ENCODE measurements around the gene PSEN2. TPM values are rescaled to one million over a fixed set of nuclear protein-coding genes. Genes with fewer than 3 reads are reported as not detected.

PSEN2 gene
- total and polyA plus RNA-seq, 2 of the 8 experiments (the other 6 are each of a cell fraction or from before 2014, with no cell fraction given), result 22.9 to 29.0 TPM

DNA sequence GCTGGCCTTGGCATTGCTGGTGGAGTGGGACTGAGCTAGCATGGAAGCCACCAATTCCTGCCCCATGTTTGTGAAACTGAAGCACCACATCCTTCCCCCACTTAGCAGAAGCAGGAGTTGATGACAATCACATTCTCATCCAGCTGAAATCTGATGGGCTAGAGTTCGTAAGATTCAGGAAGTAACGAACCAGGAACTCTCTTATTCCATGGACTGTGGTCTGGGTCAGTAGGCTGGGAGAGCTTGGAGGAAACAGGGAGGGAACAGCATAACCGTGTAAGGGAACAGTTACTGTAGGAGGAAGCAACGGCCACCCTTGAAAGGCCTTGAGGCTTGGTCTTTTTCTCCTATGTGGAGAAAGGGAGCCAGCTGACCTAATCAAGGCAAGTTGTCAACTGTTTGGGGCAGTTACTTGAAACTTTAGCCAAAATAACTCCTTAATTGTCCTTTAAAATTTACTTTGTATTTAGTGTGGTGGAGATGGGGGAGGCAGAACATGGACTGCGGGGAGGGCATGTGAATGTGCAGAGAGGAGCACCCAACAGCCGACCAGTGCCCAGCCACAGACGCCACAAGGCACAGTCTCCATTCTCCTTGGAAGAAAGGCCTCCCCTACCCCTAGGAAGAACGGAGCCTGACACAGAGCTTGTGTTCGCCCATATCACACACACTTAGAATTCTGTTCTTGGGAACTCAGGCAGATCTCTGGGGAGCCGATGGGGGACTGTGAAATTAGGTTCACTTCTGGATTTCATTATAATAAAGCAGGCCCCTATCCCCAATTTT, 67.7 kb downstream of the PSEN2 start:
- 90% methylated on average over 10 of the region's 10 CpGs; no CpG with 5 or more reads in 1 of the 2 experiments for WGBS, 2 experiments (ENCODE audit: extremely low coverage in 1 of 2, insufficient coverage in 1 of 2, insufficient read length in 1 of 2, insufficient replicate concordance in 2 of 2, low coverage in 1 of 2, low lambda C conversion rate in 2 of 2, missing lambda C conversion rate in 1 of 2)
- H3K79me1 ChIP-seq (ENCODE audit: low read depth, low read length), result peaks cover 4% of the 10 kb centered on the region; the same call in 1 of the 2 replicates
- H3K23me2 ChIP-seq (ENCODE audit: low read depth, low read length), result peaks cover 9% of the 10 kb centered on the region
- no peaks in the 10 kb centered on the region for H3K9me3 ChIP-seq (ENCODE audit: insufficient read depth in 2 of 2, low read depth in 1 of 2, low read length in 1 of 2)
- no peak overlapping the region for H3K56ac ChIP-seq (replicated peaks; ENCODE audit: insufficient read length, low read depth, low read length)
- no peak overlapping the region for H3K18ac ChIP-seq (ENCODE audit: extremely low read depth, low read length)
- H4K20me1 ChIP-seq (replicated peaks in 1 of 2; ENCODE audit: control insufficient read depth in 1 of 2, insufficient read depth in 2 of 2, low read length in 2 of 2), result no peaks in the 10 kb centered on the region
- no peak overlapping the region for H3K4me3 ChIP-seq (ENCODE audit: extremely low read depth in 1 of 4, insufficient read depth in 2 of 4, low read depth in 3 of 4, low read length in 4 of 4)
- peak overlapping the region; percentile 8; the same call in 1 of the 2 replicates for H2AFZ ChIP-seq (ENCODE audit: low read length)
- peak overlapping the region in 1 of 2 experiments; percentile 68; a peak in 1 of 4 replicates for H3K4me2 ChIP-seq (ENCODE audit: insufficient read depth in 1 of 2, low read depth in 2 of 2, low read length in 2 of 2)
- H2BK120ac ChIP-seq (replicated peaks; ENCODE audit: low read depth, low read length), result no peak overlapping the region
- no peak overlapping the region for H4K5ac ChIP-seq (ENCODE audit: insufficient read length, low read depth, low read length)
- no peak overlapping the region for H2BK20ac ChIP-seq (ENCODE audit: low read length)
- ChIA-PET CTCF (ENCODE audit: partially characterized antibody) (interaction anchor here (1.6 to 1.9 kb wide), 2 partner anchors 25 to 26 kb away, joined by 4 to 9 read pairs; no protein-coding TSS in a partner anchor), POLR2A (ENCODE audit: partially characterized antibody) (interaction anchor here (0.6 to 3.6 kb wide), 3 partner anchors 12 to 1119 kb away, joined by 3 to 18 read pairs (median 3); no protein-coding TSS in a partner anchor)
- H3K4me1 ChIP-seq (replicated peaks in 1 of 4; ENCODE audit: control insufficient read depth in 3 of 4, insufficient read depth in 4 of 4, low read length in 3 of 4), result peaks cover 2 to 6% (median 4%) of the 10 kb centered on the region in 4 experiments
- TF ChIP-seq SP2 (IDR thresholded peaks at IDR 0.05; ENCODE audit: low read length) (no peak), SUZ12 (IDR thresholded peaks at IDR 0.05; ENCODE audit: low read length) (no peak), TAF1 (IDR thresholded peaks at IDR 0.05; ENCODE audit: low read depth, low read length) (no peak), SP4 (IDR thresholded peaks at IDR 0.05; ENCODE audit: low read length) (no peak)
- no peaks in the 10 kb centered on the region for H3K36me3 ChIP-seq (ENCODE audit: control insufficient read depth in 2 of 4, insufficient read depth in 4 of 4, low read length in 3 of 4)
- peaks cover 0 to 2% (median 0%) of the 10 kb centered on the region in 4 experiments; a peak in 3 of 7 replicates for H3K27me3 ChIP-seq (replicated peaks in 1 of 4; ENCODE audit: control insufficient read depth in 3 of 4, extremely low read depth in 1 of 4, insufficient read depth in 3 of 4, low read length in 3 of 4)
- H3K9ac ChIP-seq (replicated peaks in 1 of 4; ENCODE audit: extremely low read depth in 1 of 4, low read depth in 3 of 4, low read length in 3 of 4), result no peak overlapping the region
- H4K8ac ChIP-seq (ENCODE audit: extremely low read depth, insufficient read depth, low read length), result no peak overlapping the region
- no peak overlapping the region for H3K27ac ChIP-seq (ENCODE audit: low read depth, low read length)
- peaks cover 0 to 23% of the 10 kb centered on the region in 2 experiments; a peak in 2 of 4 replicates for H3K79me2 ChIP-seq (ENCODE audit: control insufficient read depth in 1 of 2, insufficient read depth in 2 of 2, low read length in 2 of 2)
- no peak for FAIRE-seq
- H2BK5ac ChIP-seq (ENCODE audit: low read depth, low read length), result no peak overlapping the region
- no peak overlapping the region for H3K23ac ChIP-seq (ENCODE audit: insufficient read length)
- H2BK12ac ChIP-seq (ENCODE audit: low read depth, low read length), result peak overlapping the region; percentile 0; the same call in 1 of the 2 replicates
- H3K14ac ChIP-seq (ENCODE audit: insufficient read length), result no peak overlapping the region
- no peak for DNase-seq (ENCODE audit: low read depth in 1 of 2, low spot score in 2 of 2)
- no peak overlapping the region for H3K4ac ChIP-seq (replicated peaks; ENCODE audit: insufficient read length, low read depth, low read length)
- H2BK15ac ChIP-seq (ENCODE audit: low read length), result no peak overlapping the region
- H2AK5ac ChIP-seq (ENCODE audit: low read depth, low read length), result 0 out of 2 replicates have a peak overlapping the region, but pooled peaks have one; percentile 11
- H4K91ac ChIP-seq (replicated peaks; ENCODE audit: insufficient read length, low read length), result no peak overlapping the region
